GM12874 (cell line): ENCODE results near the gene PSMC3.
A peak's percentile ranks its signal among the peaks of the same experiment; 100 is the strongest.

Source experiments
- CTCF ChIP-seq: IDR thresholded peaks from 2 replicates; pipeline ENCODE4 v1.5.1; 2011; ENCODE audit warnings: low read depth, mild to moderate bottlenecking, control low read depth, low read length, moderate library complexity; ENCODE audit not compliant: insufficient read depth

Gene PSMC3

GRCh38 chr11:47464483-47464882 is 38.2 kb upstream of the PSMC3 start:
- no peak for TF ChIP-seq CTCF

GRCh38 chr11:47461876-47462275 is 35.6 kb upstream of the PSMC3 start:
- TF ChIP-seq CTCF = no peak

- TF ChIP-seq CTCF = no peak
Observed at GRCh38 chr11:47460571-47461235, 34.5 kb upstream of the PSMC3 start.

GRCh38 chr11:47454258-47454671 is 28.0 kb upstream of the PSMC3 start:
- TF ChIP-seq CTCF = peak; percentile 79

GRCh38 chr11:47453365-47453764 is 27.1 kb upstream of the PSMC3 start:
- TF ChIP-seq CTCF = no peak

GRCh38 chr11:47451990-47452389 is 25.8 kb upstream of the PSMC3 start:
- no peak for TF ChIP-seq CTCF

GRCh38 chr11:47451436-47451835 is 25.2 kb upstream of the PSMC3 start:
- TF ChIP-seq CTCF = no peak
